Upper lobe of right lung (tissue), 1 donor: Measurements from ENCODE around the gene ORC5. TPM values are rescaled to one million over a fixed set of nuclear protein-coding genes. Genes with fewer than 3 reads are reported as not detected.
"Not testable (repeated sequence)": the region's sequence is repeated elsewhere in the genome, so short reads cannot be mapped to it uniquely, and the experiment has no call there.

ENCODE experiments used
- ATAC-seq: fragments of 200-7000 bp; cut with Tn5 transposase; one replicate; pipeline ENCODE4 v1.9.1; 2020; ENCODE audit warnings: mild to moderate bottlenecking, moderate library complexity
- DNase-seq: peaks from one replicate; pipeline ENCODE4 v3.0.0-alpha.2; 2020
- H3K27ac ChIP-seq: fragments of 200-600 bp; one replicate; pipeline ENCODE4 v1.8.0; 2022
- H3K27me3 ChIP-seq: fragments of 200-600 bp; one replicate; pipeline ENCODE4 v1.8.0; 2022; ENCODE audit warnings: mild to moderate bottlenecking
- H3K36me3 ChIP-seq: fragments of 200-600 bp; one replicate; pipeline ENCODE4 v1.8.0; 2022
- H3K4me1 ChIP-seq: fragments of 200-600 bp; one replicate; pipeline ENCODE4 v1.8.0; 2022
- H3K4me3 ChIP-seq: fragments of 200-600 bp; one replicate; pipeline ENCODE4 v1.8.0; 2022; ENCODE audit warnings: mild to moderate bottlenecking
- H3K9me3 ChIP-seq: fragments of 200-600 bp; one replicate; pipeline ENCODE4 v1.8.0; 2022
- intact Hi-C: fragments of 100-400 bp; cut with DNase I; formaldehyde crosslinking; loops from one replicate; pipeline ENCODE4 v1.11.0; 2022
- total RNA-seq: library from RNA; stranded (reverse); fragmentation: NEBNext Ultra II Directional; extraction: Animal tissue kit (Norgen Biotek cat#: 25700); gene quantifications from one replicate; pipeline ENCODE4 v1.2.1, GENCODE V29; 2021
- TF ChIP-seq, protein P1 (sequence below): fragments of 200-600 bp; IDR thresholded peaks from one replicate; pipeline ENCODE4 v1.8.0; 2022; ENCODE audit warnings: antibody characterized with exemption
- donor health status: DM: no; HTN: yes; CAD: no; lungs with severe emphysema.

ORC5 gene
- total RNA-seq, 1 donor from 2014 or later: 13.6 TPM

DNA sequence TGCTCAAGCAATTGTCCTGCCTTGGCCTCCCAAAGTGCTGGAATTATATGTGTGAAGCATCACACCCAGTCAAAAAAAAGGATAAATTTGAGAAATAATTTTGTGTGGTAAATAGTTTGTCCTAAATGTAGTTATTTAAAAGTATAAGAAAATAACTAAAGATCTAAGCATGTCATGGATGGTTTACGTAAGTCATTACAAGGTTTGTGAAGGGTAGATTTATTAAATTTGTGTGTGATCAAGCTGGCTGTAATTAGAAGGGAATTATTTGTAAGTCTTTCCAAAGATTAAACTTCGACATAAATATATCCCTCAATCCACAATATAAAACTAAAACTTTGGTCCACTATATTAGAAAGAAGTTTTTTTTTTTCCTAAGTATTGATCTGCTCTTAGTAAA, 28.6 kb downstream of the ORC5 start:
- Histone ChIP-seq H3K36me3 (peaks cover 44% of the 10 kb centered on the region), H3K4me3 (no peak overlapping the region), H3K4me1 (no peaks in the 10 kb centered on the region), H3K27ac (no peak overlapping the region), H3K27me3 (no peaks in the 10 kb centered on the region), H3K9me3 (no peaks in the 10 kb centered on the region)
- intact Hi-C loops: no loop called here
- TF ChIP-seq, protein P1, sequence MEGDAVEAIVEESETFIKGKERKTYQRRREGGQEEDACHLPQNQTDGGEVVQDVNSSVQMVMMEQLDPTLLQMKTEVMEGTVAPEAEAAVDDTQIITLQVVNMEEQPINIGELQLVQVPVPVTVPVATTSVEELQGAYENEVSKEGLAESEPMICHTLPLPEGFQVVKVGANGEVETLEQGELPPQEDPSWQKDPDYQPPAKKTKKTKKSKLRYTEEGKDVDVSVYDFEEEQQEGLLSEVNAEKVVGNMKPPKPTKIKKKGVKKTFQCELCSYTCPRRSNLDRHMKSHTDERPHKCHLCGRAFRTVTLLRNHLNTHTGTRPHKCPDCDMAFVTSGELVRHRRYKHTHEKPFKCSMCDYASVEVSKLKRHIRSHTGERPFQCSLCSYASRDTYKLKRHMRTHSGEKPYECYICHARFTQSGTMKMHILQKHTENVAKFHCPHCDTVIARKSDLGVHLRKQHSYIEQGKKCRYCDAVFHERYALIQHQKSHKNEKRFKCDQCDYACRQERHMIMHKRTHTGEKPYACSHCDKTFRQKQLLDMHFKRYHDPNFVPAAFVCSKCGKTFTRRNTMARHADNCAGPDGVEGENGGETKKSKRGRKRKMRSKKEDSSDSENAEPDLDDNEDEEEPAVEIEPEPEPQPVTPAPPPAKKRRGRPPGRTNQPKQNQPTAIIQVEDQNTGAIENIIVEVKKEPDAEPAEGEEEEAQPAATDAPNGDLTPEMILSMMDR: no peak
- ATAC-seq (no peak), DNase-seq (no peak)

DNA sequence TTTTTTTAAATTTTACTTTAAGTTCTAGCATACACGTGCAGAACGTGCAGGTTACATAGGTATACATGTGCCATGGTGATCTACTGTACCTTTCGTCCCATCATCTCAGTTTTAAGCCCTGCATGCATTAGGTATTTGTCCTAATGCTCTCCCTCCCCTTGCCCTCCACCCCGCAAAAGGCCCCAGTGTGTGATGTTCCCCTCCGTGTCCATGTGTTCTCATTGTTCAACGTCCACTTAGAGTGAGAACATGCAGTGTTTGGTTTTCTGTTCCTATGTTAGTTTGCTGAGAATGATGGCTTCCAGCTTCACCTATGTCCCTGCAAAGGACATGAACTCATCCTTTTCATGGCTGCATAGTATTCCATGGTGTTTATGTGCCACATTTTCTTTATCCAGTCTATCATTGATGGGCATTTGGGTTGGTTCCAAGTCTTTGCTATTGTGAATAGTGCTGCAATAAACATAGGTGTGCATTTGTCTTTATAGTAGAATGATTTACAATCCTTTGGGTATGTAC, 30.2 kb downstream of the ORC5 start:
- ATAC-seq, H3K4me3 ChIP-seq, intact Hi-C loops, DNase-seq, H3K4me1 ChIP-seq, H3K27me3 ChIP-seq, H3K27ac ChIP-seq, H3K9me3 ChIP-seq: not testable (repeated sequence)
- peaks cover 29% of the 10 kb centered on the region for H3K36me3 ChIP-seq

GRCh38 chr7:104176332-104176731, 31.5 kb downstream of the ORC5 start:
- Histone ChIP-seq H3K4me3 (no peak overlapping the region), H3K27ac (no peak overlapping the region), H3K27me3 (no peaks in the 10 kb centered on the region), H3K36me3 (peaks cover 16% of the 10 kb centered on the region), H3K4me1 (no peaks in the 10 kb centered on the region), H3K9me3 (no peaks in the 10 kb centered on the region)
- TF ChIP-seq, protein P1: no peak
- no peak for ATAC-seq
- intact Hi-C loops: no loop called here
- DNase-seq: no peak

DNA sequence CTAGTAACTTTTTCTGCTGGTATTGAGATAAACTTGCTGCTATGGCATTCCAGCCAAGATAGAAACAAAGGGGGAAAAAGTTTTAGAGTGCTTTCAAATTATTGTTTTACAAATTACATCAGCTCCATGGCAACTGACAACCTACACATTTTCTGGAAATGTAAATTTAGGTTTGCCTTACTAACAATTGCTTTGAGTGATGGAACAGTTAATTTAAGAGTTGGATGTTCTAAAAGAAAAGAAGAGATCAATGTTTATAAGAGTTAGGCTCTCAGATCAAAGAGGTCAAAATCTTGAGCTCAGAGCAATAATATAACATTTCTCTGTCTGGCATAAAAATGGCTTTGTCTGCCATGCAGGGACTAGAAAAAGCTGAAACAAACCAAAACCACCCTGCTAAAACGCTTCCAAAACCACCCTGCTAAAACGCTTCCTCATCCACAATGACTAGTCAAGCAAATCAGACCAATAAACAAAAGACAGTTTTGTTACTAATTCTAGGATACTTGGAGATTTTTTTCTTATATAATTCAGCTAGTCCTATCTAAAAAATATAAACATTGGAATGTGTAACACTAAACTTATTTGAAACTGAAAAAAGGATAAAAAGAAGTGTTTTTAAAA, 32.3 kb downstream of the ORC5 start:
- Histone ChIP-seq H3K9me3 (no peaks in the 10 kb centered on the region), H3K4me3 (no peak overlapping the region), H3K4me1 (no peaks in the 10 kb centered on the region), H3K27me3 (no peaks in the 10 kb centered on the region), H3K27ac (no peak overlapping the region), H3K36me3 (peaks cover 9% of the 10 kb centered on the region)
- ATAC-seq: no peak
- intact Hi-C loops: no loop called here
- no peak for DNase-seq
- TF ChIP-seq, protein P1: no peak

GRCh38 chr7:104174798-104175197, 33.0 kb downstream of the ORC5 start:
- H3K27ac ChIP-seq: no peak overlapping the region
- no peaks in the 10 kb centered on the region for H3K27me3 ChIP-seq
- H3K4me3 ChIP-seq: no peak overlapping the region
- intact Hi-C loops: no loop called here
- ATAC-seq (peak; percentile 62), DNase-seq (no peak)
- H3K9me3 ChIP-seq: no peaks in the 10 kb centered on the region
- H3K36me3 ChIP-seq: peaks cover 7% of the 10 kb centered on the region
- TF ChIP-seq, protein P1: no peak
- no peaks in the 10 kb centered on the region for H3K4me1 ChIP-seq

GRCh38 chr7:104162081-104162480, 45.7 kb downstream of the ORC5 start:
- ATAC-seq: no peak
- intact Hi-C loops: no loop called here

More at GRCh38 chr7:104162081-104162480, 45.7 kb downstream of the ORC5 start:
- no peak for DNase-seq
- H3K27ac ChIP-seq: no peak overlapping the region
- H3K4me1 ChIP-seq: no peaks in the 10 kb centered on the region
- H3K9me3 ChIP-seq: no peaks in the 10 kb centered on the region
- peaks cover 57% of the 10 kb centered on the region for H3K36me3 ChIP-seq
- no peak overlapping the region for H3K4me3 ChIP-seq
- TF ChIP-seq, protein P1: no peak
- H3K27me3 ChIP-seq: no peaks in the 10 kb centered on the region
